Mucosa of gallbladder (tissue), 1 donor: ENCODE measurements around the gene MAOB. TPM values are rescaled to one million over a fixed set of nuclear protein-coding genes. Genes with fewer than 3 reads are reported as not detected.

ENCODE experiments used
- total RNA-seq: library from RNA; stranded (reverse); gene quantifications from one replicate; pipeline ENCODE4 v1.2.1, GENCODE V29; 2021
- donor health status: DM: no; HTN: no; CAD: no.

Gene MAOB
- total RNA-seq, 1 donor from 2014 or later = 40.9 TPM

Other genes starting within 250 kb of the MAOB start
- 126 TPM for gene MAOA, start 226.2 kb downstream of the MAOB start, total RNA-seq
- 0.23 TPM for gene NDP, start 90.9 kb upstream of the MAOB start, total RNA-seq